Esophagus squamous epithelium (tissue), 4 donors: ENCODE results near the gene MGAT5.

Experiments
- CTCF ChIP-seq, 6 experiments: fragments of 450-650 bp in 4 of 6; fragments of 200-600 bp in 2 of 6; sonication (generic) in 2 of 6; IDR thresholded peaks; one replicate each; pipeline ENCODE4 v1.5.1; 2016 to 2019; ENCODE audit warnings: antibody characterized with exemption in 6 of 6, mild to moderate bottlenecking in 4 of 6, moderate library complexity in 4 of 6
- POLR2A ChIP-seq, 4 donors: fragments of 450-650 bp; IDR thresholded peaks; one replicate each; pipeline ENCODE4 v1.6.1; 2017; ENCODE audit warnings: antibody characterized with exemption in 4 of 4, mild to moderate bottlenecking in 4 of 4, moderate library complexity in 3 of 4

- TF ChIP-seq CTCF (IDR thresholded peaks at IDR 0.05) (no peak), POLR2A (IDR thresholded peaks at IDR 0.05) (no peak)
Measured at GRCh38 chr2:134257965-134258683, 4.3 kb downstream of the MGAT5 start.
